Measurements from ENCODE around the gene PWP1. TPM values are rescaled to one million over a fixed set of nuclear protein-coding genes. Genes with fewer than 3 reads are reported as not detected.

The PWP1 gene
- total and polyA plus RNA-seq, 2 of the 4 experiments (the other 2 are of a cell fraction), result 143 to 179 TPM

- H2BK120ac ChIP-seq (ENCODE audit: low read depth, low read length), result no peak overlapping the region
- H3K4me3 ChIP-seq (ENCODE audit: insufficient read depth, low read depth, low read length), result no peak overlapping the region
- H2AK5ac ChIP-seq (ENCODE audit: low read depth, low read length), result no peak overlapping the region
- no peaks in the 10 kb centered on the region for H4K20me1 ChIP-seq (ENCODE audit: insufficient read depth, low read length)
- H4K8ac ChIP-seq (ENCODE audit: low read depth in 2 of 2, low read length in 2 of 2), result no peak overlapping the region
- POLR2A ChIA-PET (ENCODE audit: unreplicated experiment), result no interaction called here
- no peak overlapping the region for H2AFZ ChIP-seq (replicated peaks; ENCODE audit: low read length, poor library complexity)
- no peak overlapping the region for H3K23ac ChIP-seq (ENCODE audit: low read depth, low read length)
- H4K91ac ChIP-seq (ENCODE audit: insufficient read depth, low read depth, low read length), result no peak overlapping the region
- H3K9ac ChIP-seq (ENCODE audit: low read depth, low read length), result no peak overlapping the region
- H3K14ac ChIP-seq (replicated peaks; ENCODE audit: low read depth, low read length), result no peak overlapping the region
- H3K9me1 ChIP-seq (ENCODE audit: insufficient read depth, low read length), result no peaks in the 10 kb centered on the region
- H2BK5ac ChIP-seq (ENCODE audit: low read depth, low read length, poor library complexity, severe bottlenecking), result no peak overlapping the region
- H2BK20ac ChIP-seq (ENCODE audit: low read depth, low read length), result no peak overlapping the region
- in situ Hi-C loops (cut with MboI; ENCODE audit: low sequenced_read_pairs), result no loop called here
- H3K27me3 ChIP-seq (ENCODE audit: control insufficient read depth, insufficient read depth, low read length), result peaks cover 37% of the 10 kb centered on the region
- H3K18ac ChIP-seq (ENCODE audit: low read depth, low read length), result no peak overlapping the region
- intact Hi-C loops (cut with micrococcal nuclease), result no loop called here
- H2BK15ac ChIP-seq (ENCODE audit: low read depth, low read length), result no peak overlapping the region
- DNase-seq (peak; percentile 7), ATAC-seq (ENCODE audit: low read depth) (no peak)
- peak; percentile 75 for TF ChIP-seq CEBPB (IDR thresholded peaks at IDR 0.05; ENCODE audit: low read depth, low read length)
- TF ChIP-seq NFE2L2 (IDR thresholded peaks at IDR 0.05; ENCODE audit: low read depth, low read length), result no peak
- peak; percentile 44 for TF ChIP-seq CTCF (conservative IDR thresholded peaks at IDR 0.05; ENCODE audit: low read depth, low read length)
- H3K27ac ChIP-seq (ENCODE audit: insufficient read depth, low read length), result no peak overlapping the region
- H3K56ac ChIP-seq (ENCODE audit: extremely low read depth, insufficient read depth, low read length), result no peak overlapping the region
- H3K9me3 ChIP-seq (ENCODE audit: control insufficient read depth, insufficient read depth, low read length), result no peaks in the 10 kb centered on the region
- no TSS peak for BruUV-seq (replicated peaks)
- no peak overlapping the region for H3K4ac ChIP-seq (ENCODE audit: low read depth, low read length)
- H3K4me2 ChIP-seq (ENCODE audit: low read depth, low read length), result no peak overlapping the region
- dilution Hi-C loops (cut with HindIII; ENCODE audit: low sequenced_read_pairs, unreplicated experiment), result no loop called here
- CTCF ChIA-PET, result interaction anchor here (0.7 to 1.0 kb wide), 3 partner anchors 11 to 24 kb away, joined by 3 read pairs; no protein-coding TSS in a partner anchor
- no peak overlapping the region for H4K5ac ChIP-seq (ENCODE audit: low read depth, low read length)
- H3K36me3 ChIP-seq (ENCODE audit: control insufficient read depth, insufficient read depth, low read length), result no peaks in the 10 kb centered on the region
- H2AK9ac ChIP-seq (replicated peaks; ENCODE audit: low read depth, low read length, poor library complexity), result no peak overlapping the region
- WGBS, 2 experiments (ENCODE audit: extremely low coverage in 2 of 2, insufficient read length in 1 of 2), result 70% methylated on average over 4 of the region's 10 CpGs; no CpG with 5 or more reads in 1 of the 2 experiments
- no peaks in the 10 kb centered on the region for H3K4me1 ChIP-seq (ENCODE audit: control insufficient read depth, insufficient read depth, low read length)
- no peaks in the 10 kb centered on the region for H3K79me1 ChIP-seq (ENCODE audit: low read depth in 1 of 2, low read length in 2 of 2)
Measured at GRCh38 chr12:107670999-107671643, 14.5 kb upstream of the PWP1 start.

Measured in IMR-90 (cell line).